ENCODE results near the gene TSC22D2.
"Not testable (repeated sequence)": the region's sequence is repeated elsewhere in the genome, so short reads cannot be mapped to it uniquely, and the experiment has no call there.

Gene TSC22D2

DNA sequence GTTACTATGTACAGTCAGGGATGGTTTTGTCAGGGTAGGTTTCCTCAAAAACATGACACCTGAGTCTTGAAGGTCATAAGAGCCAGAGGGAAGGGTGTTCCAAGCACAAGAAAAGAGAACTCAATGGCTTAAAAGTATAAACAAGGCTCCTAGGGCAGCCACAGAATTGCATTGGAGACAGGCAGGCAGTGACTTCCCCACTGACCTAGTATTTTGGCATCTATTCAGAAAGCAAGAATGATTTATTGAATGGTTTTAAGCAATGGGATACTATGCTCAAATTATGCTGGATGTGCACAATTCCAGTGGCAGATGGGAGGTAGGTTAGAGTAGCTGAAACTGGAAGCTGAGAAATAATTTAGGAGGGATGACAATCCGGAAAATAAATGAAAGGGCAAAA is 54.0 kb downstream of the TSC22D2 start:
- no peak overlapping the region for H3K4me3 Mint-ChIP-seq
- H3K27ac Mint-ChIP-seq = no peak overlapping the region
- no peaks in the 10 kb centered on the region for H3K4me1 Mint-ChIP-seq (ENCODE audit: low read depth)
- no peaks in the 10 kb centered on the region for H3K27me3 Mint-ChIP-seq
- no peaks in the 10 kb centered on the region for H3K9me3 Mint-ChIP-seq (ENCODE audit: low read depth)
- H3K36me3 Mint-ChIP-seq = peaks cover 14% of the 10 kb centered on the region

DNA sequence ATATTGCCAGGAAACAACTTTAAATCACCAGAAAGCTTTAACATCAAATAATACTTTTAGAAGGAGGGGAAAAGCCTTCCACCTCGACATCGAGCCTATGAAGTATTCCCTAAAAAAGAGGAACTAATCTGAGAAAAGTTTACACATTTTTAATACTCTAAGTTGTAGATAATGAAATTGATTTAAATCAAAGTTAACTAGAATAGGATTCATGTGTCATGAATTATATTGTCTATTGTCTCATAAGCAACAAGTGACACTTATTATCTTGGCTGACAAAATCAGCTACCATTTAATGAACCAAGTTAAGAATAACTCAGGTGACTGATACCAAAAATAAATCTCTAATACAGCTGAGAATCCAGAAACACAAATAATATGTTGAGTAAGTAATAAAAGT is 56.6 kb downstream of the TSC22D2 start:
- Mint-ChIP-seq H3K9me3 (ENCODE audit: low read depth) (no peaks in the 10 kb centered on the region), H3K4me3 (no peak overlapping the region), H3K27ac (no peak overlapping the region), H3K4me1 (ENCODE audit: low read depth) (peaks cover 4% of the 10 kb centered on the region), H3K27me3 (no peaks in the 10 kb centered on the region), H3K36me3 (peaks cover 13% of the 10 kb centered on the region)

DNA sequence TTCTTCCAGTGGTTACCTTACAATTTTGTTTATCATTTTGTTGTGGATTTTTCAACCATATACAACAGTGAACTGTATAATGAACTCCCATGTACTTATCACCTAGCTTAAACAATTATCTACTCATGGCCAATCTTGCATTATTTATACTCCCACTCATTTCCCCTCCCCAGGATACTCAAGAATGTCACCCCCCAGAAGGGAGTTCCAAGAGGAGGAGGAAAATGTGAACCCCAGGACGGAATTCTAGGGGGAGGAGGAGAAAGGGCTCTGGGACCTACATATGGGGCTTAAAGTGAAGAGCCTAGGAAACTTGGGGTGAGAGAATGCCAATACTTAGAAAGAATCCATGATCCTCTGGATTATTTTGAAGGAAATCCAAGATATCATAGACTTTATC is 59.3 kb downstream of the TSC22D2 start:
- peaks cover 4% of the 10 kb centered on the region for H3K4me1 Mint-ChIP-seq (ENCODE audit: low read depth)
- H3K27me3 Mint-ChIP-seq = no peaks in the 10 kb centered on the region
- no peaks in the 10 kb centered on the region for H3K9me3 Mint-ChIP-seq (ENCODE audit: low read depth)
- no peak overlapping the region for H3K27ac Mint-ChIP-seq
- H3K4me3 Mint-ChIP-seq = no peak overlapping the region
- peaks cover 13% of the 10 kb centered on the region for H3K36me3 Mint-ChIP-seq

DNA sequence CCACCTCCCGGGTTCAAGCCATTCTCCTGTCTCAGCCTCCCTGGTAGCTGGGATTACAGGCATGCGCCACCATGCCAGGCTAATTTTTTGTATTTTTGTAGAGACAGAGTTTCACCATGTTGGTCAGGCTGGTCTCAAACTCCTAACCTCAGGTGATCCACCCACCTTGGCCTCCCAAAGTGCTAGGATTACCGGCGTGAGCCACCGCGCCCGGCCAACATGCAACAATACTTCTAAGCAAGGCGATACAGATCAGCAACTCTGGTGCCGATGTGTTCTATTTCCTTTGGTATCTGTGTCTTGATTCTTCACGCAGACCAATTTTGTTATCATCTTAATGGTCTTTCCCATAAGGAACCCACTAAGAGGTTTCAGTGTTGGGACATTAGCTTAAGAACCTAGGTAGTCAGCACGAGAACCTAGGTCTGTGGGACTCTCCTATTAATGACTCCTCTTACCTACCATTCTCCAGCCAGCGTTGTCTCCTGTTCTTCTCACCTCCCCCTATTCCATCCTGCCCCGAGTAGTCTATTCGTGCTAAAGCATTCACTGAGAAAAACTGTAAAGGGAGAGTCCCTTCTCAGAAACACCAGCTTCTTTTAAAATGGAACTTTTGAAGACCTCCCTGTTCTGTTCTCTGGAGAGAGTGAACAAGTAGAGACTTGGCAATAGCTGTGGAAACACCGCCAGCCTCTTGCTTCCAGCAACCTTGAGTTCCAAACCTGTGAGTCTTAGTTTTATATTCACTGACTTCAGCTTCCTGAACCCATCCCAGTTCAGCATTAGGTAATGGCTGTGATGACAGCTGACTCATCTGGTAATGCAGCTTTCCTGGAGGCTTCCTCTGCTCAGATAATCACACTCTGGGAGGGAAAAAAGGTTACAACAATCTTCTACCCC is 61.2 kb downstream of the TSC22D2 start:
- Mint-ChIP-seq H3K4me3 (no peak overlapping the region), H3K4me1 (ENCODE audit: low read depth) (peaks cover 4% of the 10 kb centered on the region), H3K27ac (no peak overlapping the region), H3K36me3 (peaks cover 17% of the 10 kb centered on the region), H3K27me3 (no peaks in the 10 kb centered on the region), H3K9me3 (ENCODE audit: low read depth) (no peaks in the 10 kb centered on the region)

DNA sequence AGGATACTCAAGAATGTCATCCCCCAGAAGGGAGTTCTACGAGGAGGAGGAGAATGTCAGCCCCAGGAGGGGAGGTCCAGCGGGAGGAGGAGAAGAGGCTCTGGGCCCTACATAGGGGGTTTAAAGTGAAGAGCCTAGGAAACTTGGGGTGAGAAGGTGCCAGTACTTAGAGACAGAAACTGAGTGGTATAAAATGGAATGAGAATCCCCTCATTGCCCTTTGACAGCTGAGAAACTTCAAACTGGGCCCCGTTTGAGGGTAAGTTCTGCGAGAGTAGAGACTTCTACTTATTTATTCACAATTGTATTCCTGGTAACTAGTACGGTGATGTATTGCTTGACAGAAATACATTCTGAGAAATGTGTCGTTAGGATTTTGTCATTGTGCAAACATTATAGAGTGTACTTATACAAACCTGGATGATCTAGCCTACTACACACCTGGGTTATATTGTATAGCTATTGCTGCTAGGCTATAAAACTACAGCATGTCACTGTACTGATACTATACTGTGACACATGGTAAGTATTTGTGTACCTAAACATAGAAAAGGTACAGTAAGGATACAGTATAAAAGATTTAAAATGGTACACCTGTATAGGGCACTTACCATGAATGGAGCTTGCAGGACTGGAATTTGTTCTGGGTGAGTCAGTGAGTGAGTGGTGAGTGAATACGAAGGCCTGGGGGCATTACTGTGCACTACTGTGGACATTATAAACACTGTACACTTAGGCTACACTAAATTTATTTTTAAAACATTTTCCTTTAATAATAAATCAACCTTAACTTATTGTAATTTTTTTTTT is 62.0 kb downstream of the TSC22D2 start:
- Mint-ChIP-seq H3K4me1 (ENCODE audit: low read depth) (peaks cover 4% of the 10 kb centered on the region), H3K36me3 (peaks cover 17% of the 10 kb centered on the region), H3K9me3 (ENCODE audit: low read depth) (no peaks in the 10 kb centered on the region), H3K27me3 (no peaks in the 10 kb centered on the region), H3K27ac (no peak overlapping the region), H3K4me3 (no peak overlapping the region)

DNA sequence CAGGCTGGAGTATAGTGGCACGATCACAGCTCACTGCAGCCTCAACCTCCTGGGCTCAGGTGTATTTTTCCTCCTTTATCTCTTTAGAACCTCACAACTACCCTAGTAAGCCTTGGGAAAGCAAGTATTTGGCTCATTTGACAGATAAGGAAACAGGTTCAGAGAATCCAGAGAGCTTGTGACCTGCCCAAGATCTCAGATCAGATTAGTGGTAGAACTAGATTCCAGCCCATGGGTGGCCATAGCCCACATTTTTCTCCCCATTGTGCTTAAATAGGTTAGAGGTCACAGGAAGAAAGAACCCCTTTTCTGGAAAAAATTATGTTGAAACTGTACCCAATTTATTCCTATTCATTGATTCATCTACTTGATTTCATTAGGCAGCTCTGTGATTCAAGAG is 64.3 kb downstream of the TSC22D2 start:
- H3K4me1 Mint-ChIP-seq (ENCODE audit: low read depth) = peaks cover 4% of the 10 kb centered on the region
- H3K9me3 Mint-ChIP-seq (ENCODE audit: low read depth) = peaks cover 10% of the 10 kb centered on the region
- no peak overlapping the region for H3K4me3 Mint-ChIP-seq
- no peak overlapping the region for H3K27ac Mint-ChIP-seq
- peaks cover 14% of the 10 kb centered on the region for H3K36me3 Mint-ChIP-seq
- no peaks in the 10 kb centered on the region for H3K27me3 Mint-ChIP-seq

DNA sequence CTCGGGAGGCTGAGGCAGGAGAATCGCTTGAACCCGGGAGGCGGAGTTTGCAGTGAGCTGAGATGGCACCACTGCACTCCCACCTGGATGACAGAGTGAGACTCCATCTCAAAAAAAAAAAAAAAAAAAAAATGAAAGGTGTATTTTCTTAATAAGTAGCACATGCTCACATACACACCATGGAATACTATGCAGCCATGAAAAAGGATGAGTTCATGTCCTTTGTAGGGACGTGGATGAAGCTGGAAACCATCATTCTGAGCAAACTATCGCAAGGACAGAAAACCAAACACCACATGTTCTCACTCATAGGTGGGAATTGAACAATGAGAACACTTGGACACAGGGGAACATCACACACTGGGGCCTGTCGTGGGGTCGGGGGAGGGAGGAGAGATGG is 65.1 kb downstream of the TSC22D2 start:
- H3K4me3 Mint-ChIP-seq; H3K27me3 Mint-ChIP-seq; H3K27ac Mint-ChIP-seq; H3K4me1 Mint-ChIP-seq (ENCODE audit: low read depth): not testable (repeated sequence)
- peaks cover 13% of the 10 kb centered on the region for H3K9me3 Mint-ChIP-seq (ENCODE audit: low read depth)
- H3K36me3 Mint-ChIP-seq = peaks cover 12% of the 10 kb centered on the region

DNA sequence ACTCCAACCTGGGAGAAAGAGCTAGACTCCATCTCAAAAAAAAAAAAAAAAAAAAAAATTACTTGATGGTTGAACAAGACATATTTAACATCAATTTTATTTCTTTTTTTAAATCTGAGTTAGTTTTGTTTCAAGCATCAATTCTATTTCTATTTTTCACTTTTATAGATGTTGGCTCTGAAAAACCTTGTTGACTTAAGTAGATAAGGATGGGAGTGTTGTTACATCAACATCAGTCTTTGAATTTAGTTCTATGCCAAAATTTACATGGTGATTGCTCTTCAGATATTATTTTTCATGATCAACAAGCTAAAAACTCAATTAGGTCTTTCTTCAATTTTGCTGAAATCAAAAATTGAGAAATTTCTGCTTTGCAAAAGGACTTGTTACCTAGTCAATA is 71.3 kb downstream of the TSC22D2 start:
- H3K4me3 Mint-ChIP-seq = no peak overlapping the region
- no peak overlapping the region for H3K27ac Mint-ChIP-seq
- H3K27me3 Mint-ChIP-seq = no peaks in the 10 kb centered on the region
- peaks cover 18% of the 10 kb centered on the region for H3K9me3 Mint-ChIP-seq (ENCODE audit: low read depth)
- H3K36me3 Mint-ChIP-seq = peaks cover 11% of the 10 kb centered on the region
- H3K4me1 Mint-ChIP-seq (ENCODE audit: low read depth) = no peaks in the 10 kb centered on the region

DNA sequence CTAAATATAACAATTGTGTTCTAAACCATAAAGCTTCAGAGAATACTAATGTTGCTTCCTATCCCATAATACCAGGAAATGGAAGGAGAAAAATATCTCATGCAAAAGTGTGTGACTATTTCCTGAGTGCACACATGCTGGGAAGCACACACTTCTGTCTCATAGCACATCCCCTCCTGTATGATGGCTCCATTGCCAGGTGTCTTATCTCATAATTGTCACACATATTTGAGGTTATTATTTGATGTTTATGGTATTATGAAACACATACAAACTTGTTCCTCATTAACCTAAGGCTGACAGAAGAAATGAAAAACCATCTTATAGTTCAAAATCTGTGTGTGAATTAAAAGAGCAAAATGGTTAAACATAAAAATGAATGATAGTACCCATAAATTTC is 72.8 kb downstream of the TSC22D2 start:
- no peaks in the 10 kb centered on the region for H3K27me3 Mint-ChIP-seq
- H3K36me3 Mint-ChIP-seq = peaks cover 15% of the 10 kb centered on the region
- no peak overlapping the region for H3K4me3 Mint-ChIP-seq
- H3K9me3 Mint-ChIP-seq (ENCODE audit: low read depth) = peaks cover 22% of the 10 kb centered on the region
- no peaks in the 10 kb centered on the region for H3K4me1 Mint-ChIP-seq (ENCODE audit: low read depth)
- H3K27ac Mint-ChIP-seq = no peak overlapping the region

DNA sequence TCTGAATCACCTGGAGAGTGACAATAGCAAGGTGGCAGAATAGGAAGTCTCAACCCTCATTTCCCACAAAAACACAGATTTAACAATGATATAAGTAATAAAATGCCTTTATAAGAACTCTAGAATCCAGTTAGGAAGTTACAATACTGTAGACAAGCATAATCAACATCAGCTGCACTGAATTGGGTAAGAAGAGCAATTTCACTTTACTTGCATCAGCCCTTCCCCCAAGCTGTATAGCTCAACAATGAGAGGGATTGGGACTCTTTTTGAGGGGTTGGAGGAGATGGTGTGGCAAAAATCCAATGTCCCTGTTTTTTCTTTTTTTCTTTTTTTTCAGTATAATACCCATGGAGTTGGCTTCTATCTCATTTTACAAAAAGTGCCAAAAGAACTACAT is 75.1 kb downstream of the TSC22D2 start:
- no peak overlapping the region for H3K27ac Mint-ChIP-seq
- peaks cover 12% of the 10 kb centered on the region for H3K9me3 Mint-ChIP-seq (ENCODE audit: low read depth)
- H3K4me1 Mint-ChIP-seq (ENCODE audit: low read depth) = no peaks in the 10 kb centered on the region
- peaks cover 12% of the 10 kb centered on the region for H3K36me3 Mint-ChIP-seq
- H3K4me3 Mint-ChIP-seq = no peak overlapping the region
- no peaks in the 10 kb centered on the region for H3K27me3 Mint-ChIP-seq

DNA sequence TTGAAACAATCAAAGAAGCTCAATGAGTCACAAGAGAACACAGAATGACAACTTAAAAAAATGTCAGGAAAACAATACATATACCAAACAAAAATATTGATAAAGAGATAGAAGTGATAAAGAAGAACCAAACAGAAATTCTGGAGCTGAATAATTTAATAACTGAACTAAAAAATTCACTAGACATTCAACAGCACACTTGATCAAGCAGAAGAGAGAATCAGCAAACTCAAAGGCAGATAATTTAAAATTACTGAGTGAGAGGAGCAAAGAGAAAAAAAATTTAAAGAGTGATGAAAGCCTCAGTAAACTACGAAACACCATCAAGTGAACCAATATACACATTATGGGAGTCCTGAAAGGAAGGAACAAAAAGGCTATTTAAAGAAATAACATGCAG is 76.3 kb downstream of the TSC22D2 start:
- Mint-ChIP-seq H3K27me3 (no peaks in the 10 kb centered on the region), H3K4me1 (ENCODE audit: low read depth) (no peaks in the 10 kb centered on the region), H3K9me3 (ENCODE audit: low read depth) (peaks cover 12% of the 10 kb centered on the region), H3K36me3 (peaks cover 12% of the 10 kb centered on the region), H3K27ac (no peak overlapping the region), H3K4me3 (no peak overlapping the region)

DNA sequence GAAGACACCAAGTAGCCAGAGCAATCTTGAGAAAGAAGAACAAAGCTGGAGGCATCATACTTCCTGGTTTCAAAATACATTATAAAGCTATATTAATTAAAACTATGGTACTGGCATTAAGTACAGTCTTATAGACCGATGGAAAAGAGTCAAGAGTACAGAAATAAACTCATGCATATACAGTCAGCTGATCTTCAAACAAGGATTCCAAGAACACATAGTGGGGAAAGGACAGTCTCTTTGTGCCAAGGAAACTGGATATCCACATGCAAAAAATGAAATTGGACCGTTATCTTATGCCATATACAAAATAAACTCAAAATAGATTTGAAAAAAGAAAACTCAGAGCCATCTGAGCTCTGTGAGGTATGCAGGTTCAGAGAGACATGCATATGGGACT is 80.8 kb downstream of the TSC22D2 start:
- H3K4me1 Mint-ChIP-seq (ENCODE audit: low read depth) = no peaks in the 10 kb centered on the region
- H3K9me3 Mint-ChIP-seq (ENCODE audit: low read depth) = peaks cover 12% of the 10 kb centered on the region
- peaks cover 12% of the 10 kb centered on the region for H3K36me3 Mint-ChIP-seq
- H3K27me3 Mint-ChIP-seq = no peaks in the 10 kb centered on the region
- H3K27ac Mint-ChIP-seq = no peak overlapping the region
- H3K4me3 Mint-ChIP-seq = no peak overlapping the region

DNA sequence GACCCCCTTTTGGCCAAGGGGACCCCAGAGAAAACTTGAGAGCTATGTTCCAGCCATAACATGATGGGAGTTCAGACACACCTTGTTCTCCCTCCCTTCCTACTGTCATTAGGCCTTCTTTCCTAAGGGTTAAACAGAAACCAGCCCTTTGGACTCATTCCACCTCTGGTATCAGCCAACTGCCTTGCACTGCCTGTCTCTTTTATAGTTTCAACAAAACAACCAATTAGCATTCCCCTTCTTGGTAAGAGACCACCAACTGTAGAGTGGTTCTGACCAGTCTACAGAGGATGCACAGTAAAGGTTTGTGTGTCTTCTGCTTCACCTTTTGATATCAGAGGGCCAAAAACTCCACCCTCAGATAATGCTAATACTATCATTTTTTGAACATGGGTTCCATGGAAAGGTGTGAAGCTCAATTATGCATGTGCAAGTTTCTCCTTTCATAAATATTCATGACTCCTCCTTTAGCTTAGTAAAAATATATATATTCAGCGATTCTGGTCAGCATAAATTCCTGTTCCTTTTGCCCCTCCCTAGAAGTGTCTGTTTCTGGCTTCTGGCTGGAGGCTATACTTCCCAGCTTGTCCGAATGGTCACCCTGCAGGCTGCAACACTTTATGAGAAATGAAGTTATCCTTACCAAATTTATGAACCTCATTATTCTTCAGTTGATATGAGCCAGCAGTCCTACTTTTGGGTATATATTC is 82.3 kb downstream of the TSC22D2 start:
- H3K9me3 Mint-ChIP-seq (ENCODE audit: low read depth) = peaks cover 3% of the 10 kb centered on the region
- no peak overlapping the region for H3K4me3 Mint-ChIP-seq
- no peaks in the 10 kb centered on the region for H3K4me1 Mint-ChIP-seq (ENCODE audit: low read depth)
- H3K36me3 Mint-ChIP-seq = peaks cover 3% of the 10 kb centered on the region
- H3K27me3 Mint-ChIP-seq = no peaks in the 10 kb centered on the region
- no peak overlapping the region for H3K27ac Mint-ChIP-seq

DNA sequence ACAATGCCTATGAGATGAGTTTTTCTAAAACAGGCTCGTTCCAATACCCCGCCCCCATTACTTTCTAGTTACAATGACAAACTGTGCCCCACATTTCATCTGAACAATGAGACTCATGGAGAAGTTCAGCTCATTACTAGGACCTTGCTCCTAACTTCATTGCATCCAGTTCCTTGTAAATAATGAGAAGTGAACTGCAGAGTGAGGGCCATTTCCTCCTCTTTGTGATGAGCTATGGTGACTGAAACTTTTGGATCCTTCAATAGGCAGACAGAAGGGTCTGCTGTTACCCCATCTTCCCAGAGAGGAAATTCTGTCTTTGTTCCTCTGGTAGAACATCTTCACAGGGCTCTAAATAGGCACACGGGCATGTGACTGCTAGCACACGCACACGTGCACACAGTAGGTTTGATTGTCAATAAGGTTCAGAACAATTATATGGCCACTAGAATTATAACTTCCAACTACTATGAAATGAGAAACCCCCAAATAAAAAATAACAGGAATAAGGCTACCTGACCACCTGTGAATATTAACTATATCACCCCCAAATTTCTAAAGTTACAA is 86.4 kb downstream of the TSC22D2 start:
- Mint-ChIP-seq H3K27me3 (no peaks in the 10 kb centered on the region), H3K4me1 (ENCODE audit: low read depth) (no peaks in the 10 kb centered on the region), H3K4me3 (no peak overlapping the region), H3K36me3 (no peaks in the 10 kb centered on the region), H3K9me3 (ENCODE audit: low read depth) (no peaks in the 10 kb centered on the region), H3K27ac (no peak overlapping the region)

DNA sequence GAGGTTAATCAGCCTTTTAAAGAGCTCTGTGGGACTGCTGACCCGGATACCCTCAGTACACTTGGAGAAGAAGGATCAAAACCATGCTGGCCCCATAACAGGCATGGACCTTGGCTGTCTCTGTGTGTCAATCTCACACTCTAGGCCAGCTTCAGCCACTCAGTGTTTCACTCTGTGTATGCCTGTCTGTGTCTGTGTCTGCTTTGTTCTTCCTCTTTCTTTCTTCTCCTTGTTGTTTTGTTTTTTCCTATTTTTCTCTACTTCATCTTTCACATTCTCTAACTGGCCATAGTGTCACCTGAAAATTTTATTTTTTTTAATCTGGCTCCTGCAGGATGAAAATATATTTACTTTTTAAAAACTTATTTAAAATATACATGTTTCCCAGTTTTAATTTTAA is 87.1 kb downstream of the TSC22D2 start:
- Mint-ChIP-seq H3K27me3 (no peaks in the 10 kb centered on the region), H3K4me3 (no peak overlapping the region), H3K9me3 (ENCODE audit: low read depth) (no peaks in the 10 kb centered on the region), H3K36me3 (no peaks in the 10 kb centered on the region), H3K4me1 (ENCODE audit: low read depth) (no peaks in the 10 kb centered on the region), H3K27ac (no peak overlapping the region)
